Neural cell (in vitro differentiated cells): ENCODE data around the gene SETX. TPM values are rescaled to one million over a fixed set of nuclear protein-coding genes. Genes with fewer than 3 reads are reported as not detected.

ENCODE experiments used
- H2AFZ ChIP-seq: fragments of 200-600, 300-800 bp; sonication (generic), shearing (Covaris generic); 2 replicates; pipeline ENCODE4 v1.6.0; 2014; ENCODE audit warnings: low read depth, mild to moderate bottlenecking, antibody characterized with exemption, low read length, moderate library complexity
- H3F3A ChIP-seq: fragments of 200-600 bp; shearing (Covaris generic); 2 replicates; pipeline ENCODE4 v1.6.1; 2016; ENCODE audit warnings: mild to moderate bottlenecking, moderate library complexity, mixed read lengths, antibody characterized with exemption, low read length; ENCODE audit not compliant: insufficient read depth, poor library complexity, severe bottlenecking
- H3K27ac ChIP-seq: fragments of 200-600, 300-800 bp; sonication (generic), shearing (Covaris generic); 2 replicates; pipeline ENCODE4 v1.5.1; 2014; ENCODE audit warnings: mild to moderate bottlenecking, low read length, moderate library complexity
- H3K27me3 ChIP-seq: fragments of 300-800, 200-600 bp; sonication (generic), shearing (Covaris generic); 2 replicates; pipeline ENCODE4 v1.6.0; 2014; ENCODE audit warnings: mild to moderate bottlenecking, low read depth, low read length, moderate library complexity; ENCODE audit not compliant: insufficient read depth
- H3K36me3 ChIP-seq: fragments of 300-800, 200-600 bp; sonication (generic), shearing (Covaris generic); 2 replicates; pipeline ENCODE4 v1.5.1; 2014; ENCODE audit warnings: mild to moderate bottlenecking, antibody characterized with exemption, low read length, moderate library complexity; ENCODE audit not compliant: insufficient read depth
- H3K4me2 ChIP-seq: fragments of 300-800, 200-600 bp; sonication (generic), shearing (Covaris generic); 2 replicates; pipeline ENCODE4 v1.6.0; 2014; ENCODE audit warnings: mild to moderate bottlenecking, low read length
- H3K4me3 ChIP-seq: fragments of 300-800, 200-600 bp; sonication (generic), shearing (Covaris generic); 2 replicates; pipeline ENCODE4 v1.5.1; 2014; ENCODE audit warnings: mild to moderate bottlenecking, low read length, moderate library complexity
- H3K79me2 ChIP-seq: fragments of 200-600 bp; shearing (Covaris generic); replicated peaks from 2 replicates; pipeline ENCODE4 v1.6.0; 2014; ENCODE audit warnings: mild to moderate bottlenecking, low read length, moderate library complexity; ENCODE audit not compliant: insufficient read depth
- H3K9ac ChIP-seq: fragments of 300-800, 200-600 bp; sonication (generic), shearing (Covaris generic); 2 replicates; pipeline ENCODE4 v1.6.1; 2016; ENCODE audit warnings: mild to moderate bottlenecking, low read length, mixed read lengths
- H3K9me2 ChIP-seq: fragments of 200-600 bp; shearing (Covaris generic); 2 replicates; pipeline ENCODE4 v1.6.1; 2016; ENCODE audit warnings: mild to moderate bottlenecking, low read length, mixed read lengths; ENCODE audit not compliant: insufficient read depth
- H3K9me3 ChIP-seq: fragments of 200-600, 300-800 bp; sonication (generic), shearing (Covaris generic); 2 replicates; pipeline ENCODE4 v1.6.1; 2016; ENCODE audit warnings: mild to moderate bottlenecking, mixed run types, low read length, moderate library complexity, mixed read lengths
- H4K20me1 ChIP-seq: fragments of 200-600 bp; shearing (Covaris generic); 2 replicates; pipeline ENCODE4 v1.6.1; 2016; ENCODE audit warnings: mild to moderate bottlenecking, mixed run types; ENCODE audit not compliant: insufficient read depth
- EP300 ChIP-seq: fragments of 450-650 bp; conservative IDR thresholded peaks from 2 replicates; pipeline ENCODE4 v1.6.1; 2014; ENCODE audit warnings: antibody characterized with exemption, mild to moderate bottlenecking, moderate library complexity; ENCODE audit not compliant: poor library complexity, severe bottlenecking
- EZH2 ChIP-seq: fragments of 200-600, 300-800 bp; shearing (Covaris generic), sonication (generic); IDR thresholded peaks from 2 replicates; pipeline ENCODE4 v1.6.1; 2014; ENCODE audit warnings: antibody characterized with exemption, low read length, borderline replicate concordance, mild to moderate bottlenecking; ENCODE audit not compliant: insufficient read depth, poor library complexity, severe bottlenecking
- MXI1 ChIP-seq: fragments of 450-650 bp; conservative IDR thresholded peaks from 2 replicates; pipeline ENCODE4 v1.6.1; 2014; ENCODE audit warnings: antibody characterized with exemption, mild to moderate bottlenecking; ENCODE audit not compliant: poor library complexity, severe bottlenecking
- POLR2AphosphoS5 ChIP-seq: IDR thresholded peaks from 2 replicates; pipeline ENCODE4 v1.6.1; 2012
- RAD21 ChIP-seq: fragments of 450-650 bp; conservative IDR thresholded peaks from 2 replicates; pipeline ENCODE4 v1.6.1; 2014; ENCODE audit warnings: antibody characterized with exemption, mild to moderate bottlenecking, moderate library complexity
- SMC3 ChIP-seq: fragments of 450-650 bp; conservative IDR thresholded peaks from 2 replicates; pipeline ENCODE4 v1.6.1; 2014; ENCODE audit warnings: antibody characterized with exemption, mild to moderate bottlenecking, moderate library complexity; ENCODE audit not compliant: poor library complexity
- TAF1 ChIP-seq: IDR thresholded peaks from 2 replicates; pipeline ENCODE4 v1.6.1; 2012; ENCODE audit warnings: low read depth
- polyA plus RNA-seq: library from polyadenylated mRNA; depleted of rRNA; stranded (reverse); fragments of >200 nt; gene quantifications from 2 replicates; pipeline ENCODE4 v1.2.3, GENCODE V29; 2014
- TF ChIP-seq, protein P1 (sequence below): fragments of 450-650 bp; IDR thresholded peaks from 2 replicates; pipeline ENCODE4 v1.5.1; 2014; ENCODE audit warnings: antibody characterized with exemption, mild to moderate bottlenecking, moderate library complexity; ENCODE audit not compliant: poor library complexity, severe bottlenecking
- TF ChIP-seq, protein P2 (sequence below): IDR thresholded peaks from 2 replicates; pipeline ENCODE4 v1.6.1; 2012; ENCODE audit warnings: borderline replicate concordance

The SETX gene
- polyA plus RNA-seq, 1 donor from 2014 or later: 32.0 TPM

DNA sequence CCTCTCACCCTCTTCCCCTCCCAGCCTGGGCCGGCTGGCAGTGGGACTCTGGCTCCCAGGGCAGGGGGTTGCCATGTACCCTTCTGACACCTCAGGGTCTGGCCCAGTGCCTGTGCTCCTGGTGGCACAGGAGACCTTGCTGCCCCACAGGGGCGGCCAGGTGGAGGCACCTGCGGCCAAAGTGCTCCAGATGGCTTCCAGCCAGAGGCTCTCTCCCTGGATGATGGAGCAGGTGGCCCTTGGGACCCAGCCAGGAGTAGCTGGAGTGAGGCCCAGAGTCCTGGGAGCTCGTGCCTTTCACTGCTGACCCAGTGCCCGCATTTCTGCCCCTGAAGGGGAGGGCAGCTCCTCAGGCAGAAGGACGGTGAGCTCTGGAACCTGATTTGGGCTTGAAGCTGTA lies 105.7 kb downstream of the SETX start:
- H3K79me2 ChIP-seq: no peaks in the 10 kb centered on the region
- no peaks in the 10 kb centered on the region for H3K36me3 ChIP-seq
- no peaks in the 10 kb centered on the region for H3K9me2 ChIP-seq
- peaks cover under 1% of the 10 kb centered on the region for H3K27me3 ChIP-seq
- H3K4me2 ChIP-seq: no peak overlapping the region
- no peaks in the 10 kb centered on the region for H4K20me1 ChIP-seq
- no peaks in the 10 kb centered on the region for H3K9me3 ChIP-seq
- no peak overlapping the region for H3K27ac ChIP-seq
- H3K9ac ChIP-seq: no peak overlapping the region
- no peak overlapping the region for H3K4me3 ChIP-seq
- no peaks in the 10 kb centered on the region for H3F3A ChIP-seq
- H2AFZ ChIP-seq: no peak overlapping the region
- TF ChIP-seq POLR2AphosphoS5: no peak
- no peak for TF ChIP-seq TAF1
- TF ChIP-seq, protein P1, sequence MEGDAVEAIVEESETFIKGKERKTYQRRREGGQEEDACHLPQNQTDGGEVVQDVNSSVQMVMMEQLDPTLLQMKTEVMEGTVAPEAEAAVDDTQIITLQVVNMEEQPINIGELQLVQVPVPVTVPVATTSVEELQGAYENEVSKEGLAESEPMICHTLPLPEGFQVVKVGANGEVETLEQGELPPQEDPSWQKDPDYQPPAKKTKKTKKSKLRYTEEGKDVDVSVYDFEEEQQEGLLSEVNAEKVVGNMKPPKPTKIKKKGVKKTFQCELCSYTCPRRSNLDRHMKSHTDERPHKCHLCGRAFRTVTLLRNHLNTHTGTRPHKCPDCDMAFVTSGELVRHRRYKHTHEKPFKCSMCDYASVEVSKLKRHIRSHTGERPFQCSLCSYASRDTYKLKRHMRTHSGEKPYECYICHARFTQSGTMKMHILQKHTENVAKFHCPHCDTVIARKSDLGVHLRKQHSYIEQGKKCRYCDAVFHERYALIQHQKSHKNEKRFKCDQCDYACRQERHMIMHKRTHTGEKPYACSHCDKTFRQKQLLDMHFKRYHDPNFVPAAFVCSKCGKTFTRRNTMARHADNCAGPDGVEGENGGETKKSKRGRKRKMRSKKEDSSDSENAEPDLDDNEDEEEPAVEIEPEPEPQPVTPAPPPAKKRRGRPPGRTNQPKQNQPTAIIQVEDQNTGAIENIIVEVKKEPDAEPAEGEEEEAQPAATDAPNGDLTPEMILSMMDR: no peak
- TF ChIP-seq EZH2: no peak
- TF ChIP-seq RAD21: no peak
- TF ChIP-seq EP300: no peak
- TF ChIP-seq, protein P2, sequence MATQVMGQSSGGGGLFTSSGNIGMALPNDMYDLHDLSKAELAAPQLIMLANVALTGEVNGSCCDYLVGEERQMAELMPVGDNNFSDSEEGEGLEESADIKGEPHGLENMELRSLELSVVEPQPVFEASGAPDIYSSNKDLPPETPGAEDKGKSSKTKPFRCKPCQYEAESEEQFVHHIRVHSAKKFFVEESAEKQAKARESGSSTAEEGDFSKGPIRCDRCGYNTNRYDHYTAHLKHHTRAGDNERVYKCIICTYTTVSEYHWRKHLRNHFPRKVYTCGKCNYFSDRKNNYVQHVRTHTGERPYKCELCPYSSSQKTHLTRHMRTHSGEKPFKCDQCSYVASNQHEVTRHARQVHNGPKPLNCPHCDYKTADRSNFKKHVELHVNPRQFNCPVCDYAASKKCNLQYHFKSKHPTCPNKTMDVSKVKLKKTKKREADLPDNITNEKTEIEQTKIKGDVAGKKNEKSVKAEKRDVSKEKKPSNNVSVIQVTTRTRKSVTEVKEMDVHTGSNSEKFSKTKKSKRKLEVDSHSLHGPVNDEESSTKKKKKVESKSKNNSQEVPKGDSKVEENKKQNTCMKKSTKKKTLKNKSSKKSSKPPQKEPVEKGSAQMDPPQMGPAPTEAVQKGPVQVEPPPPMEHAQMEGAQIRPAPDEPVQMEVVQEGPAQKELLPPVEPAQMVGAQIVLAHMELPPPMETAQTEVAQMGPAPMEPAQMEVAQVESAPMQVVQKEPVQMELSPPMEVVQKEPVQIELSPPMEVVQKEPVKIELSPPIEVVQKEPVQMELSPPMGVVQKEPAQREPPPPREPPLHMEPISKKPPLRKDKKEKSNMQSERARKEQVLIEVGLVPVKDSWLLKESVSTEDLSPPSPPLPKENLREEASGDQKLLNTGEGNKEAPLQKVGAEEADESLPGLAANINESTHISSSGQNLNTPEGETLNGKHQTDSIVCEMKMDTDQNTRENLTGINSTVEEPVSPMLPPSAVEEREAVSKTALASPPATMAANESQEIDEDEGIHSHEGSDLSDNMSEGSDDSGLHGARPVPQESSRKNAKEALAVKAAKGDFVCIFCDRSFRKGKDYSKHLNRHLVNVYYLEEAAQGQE: no peak
- TF ChIP-seq MXI1: no peak
- no peak for TF ChIP-seq SMC3

DNA sequence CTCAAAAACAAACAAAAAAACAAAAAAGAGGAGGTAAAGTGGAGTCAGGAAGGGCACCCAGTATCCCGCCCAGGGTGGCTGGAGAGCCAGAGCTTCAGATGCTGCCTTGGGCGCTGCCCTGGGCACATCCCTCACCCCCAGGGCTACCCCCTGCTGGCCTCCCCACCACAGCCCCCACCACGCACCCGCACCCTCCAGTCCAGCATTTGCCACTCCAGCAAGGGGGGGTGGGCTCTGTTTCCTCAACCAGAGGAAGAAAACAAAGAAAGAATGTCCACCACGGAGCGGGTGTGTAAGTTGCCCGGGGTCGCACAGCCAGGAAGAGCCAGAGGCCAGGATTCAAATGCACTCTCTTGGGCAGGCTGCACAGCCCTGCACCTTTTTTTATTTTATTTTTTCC lies 106.8 kb downstream of the SETX start:
- Histone ChIP-seq H4K20me1 (no peaks in the 10 kb centered on the region), H3K9ac (no peak overlapping the region), H3K4me2 (no peak overlapping the region), H3F3A (no peaks in the 10 kb centered on the region), H2AFZ (no peak overlapping the region), H3K27ac (no peak overlapping the region), H3K9me2 (no peaks in the 10 kb centered on the region), H3K79me2 (no peaks in the 10 kb centered on the region), H3K4me3 (no peak overlapping the region), H3K27me3 (peaks cover 12% of the 10 kb centered on the region), H3K36me3 (no peaks in the 10 kb centered on the region), H3K9me3 (no peaks in the 10 kb centered on the region)
- TF ChIP-seq SMC3: no peak
- TF ChIP-seq EP300: no peak
- TF ChIP-seq, protein P2: no peak
- no peak for TF ChIP-seq TAF1
- no peak for TF ChIP-seq EZH2
- no peak for TF ChIP-seq POLR2AphosphoS5
- TF ChIP-seq RAD21: no peak
- TF ChIP-seq, protein P1: no peak
- no peak for TF ChIP-seq MXI1
